GM12892 (cell line): ENCODE data around the gene ATP6V0A4.

ENCODE experiments used
- POLR2A ChIP-seq: IDR thresholded peaks from 2 replicates; pipeline ENCODE4 v1.6.1; 2011; ENCODE audit warnings: low read depth, low read length, control low read depth
- POLR2AphosphoS5 ChIP-seq: IDR thresholded peaks from 2 replicates; pipeline ENCODE4 v1.6.1; 2011; ENCODE audit warnings: low read depth, low read length, control low read depth
- TAF1 ChIP-seq: IDR thresholded peaks from 2 replicates; pipeline ENCODE4 v1.6.1; 2011; ENCODE audit warnings: low read depth, mild to moderate bottlenecking, control low read depth, low read length, borderline replicate concordance

- no peak for TF ChIP-seq POLR2A
- no peak for TF ChIP-seq TAF1
- TF ChIP-seq POLR2AphosphoS5: no peak
Measured at GRCh38 chr7:138661069-138661635, 136.8 kb downstream of the ATP6V0A4 start.
